Neutrophil (primary cell): ENCODE data around the gene SETDB1.
"Not testable (repeated sequence)": the region's sequence is repeated elsewhere in the genome, so short reads cannot be mapped to it uniquely, and the experiment has no call there.

Source experiments
- H3K27ac ChIP-seq: fragments of 200-600 bp; sonication (generic); 2 replicates; pipeline ENCODE4 v1.5.1; 2016; ENCODE audit warnings: mild to moderate bottlenecking, moderate library complexity
- H3K27me3 ChIP-seq: fragments of 200-600 bp; sonication (generic); 2 replicates; pipeline ENCODE4 v1.6.0; 2016; ENCODE audit warnings: mild to moderate bottlenecking
- H3K36me3 ChIP-seq: fragments of 200-600 bp; sonication (generic); 2 replicates; pipeline ENCODE4 v1.5.1; 2017
- H3K4me1 ChIP-seq, 2 experiments: fragments of 200-600 bp in 1 of 2; sonication (generic) in 1 of 2; 1 replicate in 1 of 2; 2 replicates in 1 of 2; pipeline versions ENCODE4 v1.5.1 to v1.6.1; 2013 to 2016; ENCODE audit warnings: low read depth in 1 of 2, low read length in 1 of 2, mild to moderate bottlenecking in 1 of 2, moderate library complexity in 1 of 2; ENCODE audit not compliant: control insufficient read depth in 1 of 2, insufficient read depth in 1 of 2
- H3K4me3 ChIP-seq, 2 experiments: fragments of 200-600 bp in 1 of 2; sonication (generic) in 1 of 2; 1 replicate in 1 of 2; 2 replicates in 1 of 2; pipeline ENCODE4 v1.5.1; 2013 to 2016; ENCODE audit warnings: low read depth in 1 of 2, low read length in 1 of 2, mild to moderate bottlenecking in 1 of 2, moderate library complexity in 1 of 2
- H3K9me3 ChIP-seq: fragments of 200-600 bp; sonication (generic); 2 replicates; pipeline ENCODE4 v1.5.1; 2016
- CTCF ChIP-seq: fragments of 200-600 bp; sonication (generic); IDR thresholded peaks from 2 replicates; pipeline ENCODE4 v1.5.1; 2016; ENCODE audit warnings: antibody characterized with exemption

The SETDB1 gene

GRCh38 chr1:150926097-150926741 lies at the start of gene SETDB1:
Gene SETDB1 (plus strand): TSS chr1:150926363. CDS start chr1:150927715, 1,352 bp downstream.
- peaks cover 31% of the 10 kb centered on the region for H3K36me3 ChIP-seq
- TF ChIP-seq CTCF = no peak
- peaks cover 19 to 25% of the 10 kb centered on the region in 2 experiments for H3K4me1 ChIP-seq
- peak within 1 kb of the TSS; percentile 93 for H3K27ac ChIP-seq
- no peaks in the 10 kb centered on the region for H3K27me3 ChIP-seq
- H3K9me3 ChIP-seq = no peaks in the 10 kb centered on the region
- H3K4me3 ChIP-seq = peak within 1 kb of the TSS; percentile 79 to 91

DNA sequence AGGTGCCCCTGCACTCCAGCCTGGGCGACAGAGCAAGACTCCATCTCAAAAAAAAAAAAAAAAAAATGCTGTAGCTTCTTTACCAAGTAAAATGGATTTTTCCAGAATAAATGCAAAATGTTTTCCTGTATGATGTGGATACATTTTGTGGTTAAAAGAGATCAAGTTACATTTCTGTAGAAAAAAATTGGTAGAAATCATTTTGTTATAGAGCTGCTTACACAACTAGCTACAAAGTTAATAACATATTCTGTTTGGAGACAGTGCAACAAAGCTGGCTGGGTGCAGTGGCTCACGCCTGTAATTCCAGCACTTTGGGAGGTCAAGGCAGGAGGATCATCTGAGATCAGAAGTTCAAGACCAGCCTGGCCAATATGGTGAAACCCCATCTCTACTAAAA lies 47.2 kb upstream of the SETDB1 start:
- not testable (repeated sequence) for H3K9me3 ChIP-seq, H3K27ac ChIP-seq
- peaks cover 41 to 42% of the 10 kb centered on the region in 2 experiments for H3K4me1 ChIP-seq

DNA sequence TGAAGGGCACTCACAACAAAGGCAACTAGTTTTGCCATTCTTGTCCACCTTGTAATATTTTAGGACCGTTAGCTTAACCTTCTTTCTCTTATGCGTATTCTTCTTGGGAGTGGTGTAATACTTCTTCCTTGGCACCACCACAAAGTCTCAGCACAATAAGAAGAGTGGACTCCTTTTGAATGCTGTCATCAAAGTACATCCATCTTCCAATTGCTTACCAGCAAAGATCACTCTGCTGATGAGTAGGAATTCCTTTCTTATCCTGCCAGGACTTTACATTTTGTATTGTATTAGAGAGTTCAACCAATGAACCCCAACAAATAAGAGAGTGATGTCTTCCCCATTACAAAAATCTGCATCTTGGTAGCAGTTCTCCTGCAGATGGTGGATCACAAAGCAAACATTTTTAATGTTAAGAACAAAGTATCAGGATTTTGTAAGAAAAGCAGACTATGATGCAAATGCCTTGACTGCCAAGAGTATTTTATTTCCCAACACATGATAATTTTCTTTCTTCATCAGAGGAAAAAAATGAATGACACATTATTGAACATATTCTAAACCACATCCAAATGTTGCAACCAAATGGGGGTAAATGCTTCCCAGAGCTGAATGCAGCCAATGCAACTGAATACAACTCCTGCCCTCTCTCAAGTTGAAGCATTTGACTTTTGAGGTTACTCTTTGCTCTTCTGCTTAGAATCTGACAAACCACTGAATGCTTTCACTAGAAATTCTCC lies 44.7 kb upstream of the SETDB1 start:
- Histone ChIP-seq H3K4me1 (peaks cover 19 to 20% of the 10 kb centered on the region in 2 experiments), H3K27me3 (no peaks in the 10 kb centered on the region), H3K27ac (peak overlapping the region; percentile 9), H3K36me3 (no peaks in the 10 kb centered on the region), H3K9me3 (no peaks in the 10 kb centered on the region), H3K4me3 (no peak overlapping the region)
- TF ChIP-seq CTCF = no peak

More for the DNA sequence above, 47.2 kb upstream of the SETDB1 start:
- not testable (repeated sequence) for H3K36me3 ChIP-seq, H3K4me3 ChIP-seq, H3K27me3 ChIP-seq

DNA sequence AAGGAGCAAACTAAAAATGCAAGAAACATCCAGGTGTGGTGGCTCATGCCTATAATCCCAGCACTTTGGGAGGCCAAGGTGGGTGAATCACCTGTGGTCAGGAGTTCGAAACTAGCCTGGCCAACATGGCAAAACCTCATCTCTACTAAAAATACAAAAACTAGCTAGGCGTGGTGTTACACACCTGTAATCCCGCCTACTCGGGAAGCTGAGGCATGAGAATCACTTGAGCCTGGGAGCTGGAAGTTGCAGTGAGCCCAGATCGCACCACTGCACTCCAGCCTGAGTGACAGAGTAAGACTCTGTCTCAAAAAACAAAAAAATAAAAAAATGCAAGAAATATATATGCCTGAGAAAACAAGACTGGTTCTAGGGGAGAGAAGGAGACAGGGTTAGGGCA lies 43.0 kb upstream of the SETDB1 start:
- not testable (repeated sequence) for H3K27me3 ChIP-seq, H3K4me3 ChIP-seq, H3K27ac ChIP-seq, H3K9me3 ChIP-seq, H3K36me3 ChIP-seq
- H3K4me1 ChIP-seq = peaks cover 11 to 12% of the 10 kb centered on the region in 2 experiments

DNA sequence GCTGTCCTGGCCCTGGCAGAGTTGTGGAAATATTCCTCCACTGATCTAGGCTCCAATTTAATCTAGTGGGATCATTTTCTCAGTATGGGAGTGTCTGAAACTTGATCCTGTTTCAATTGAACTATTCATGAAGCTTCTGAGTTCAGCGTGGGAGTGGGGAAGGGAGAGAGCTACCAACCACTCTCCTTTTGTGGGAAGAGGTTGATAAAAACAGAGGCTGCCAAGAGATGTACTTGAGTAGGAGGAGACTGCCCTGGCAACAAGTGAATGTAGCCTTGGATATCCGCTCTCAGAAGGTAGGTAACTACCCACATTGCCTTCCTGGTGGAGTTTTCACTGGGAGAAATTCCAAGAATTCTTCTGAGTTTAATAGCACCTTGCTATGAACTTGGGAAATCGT lies 39.1 kb upstream of the SETDB1 start, which contains the start of gene CTXND2:
Gene CTXND2 (plus strand): TSS at position 119 of the 400 bp plus-strand sequence. CDS start 25,179 bp downstream, outside the sequence.
- no peaks in the 10 kb centered on the region for H3K9me3 ChIP-seq
- H3K4me1 ChIP-seq = peaks cover 0 to 1% of the 10 kb centered on the region in 2 experiments
- no peaks in the 10 kb centered on the region for H3K27me3 ChIP-seq
- H3K4me3 ChIP-seq = no peak within 1 kb of the TSS
- H3K36me3 ChIP-seq = no peaks in the 10 kb centered on the region
- no peak within 1 kb of the TSS for H3K27ac ChIP-seq
- no peak for TF ChIP-seq CTCF

DNA sequence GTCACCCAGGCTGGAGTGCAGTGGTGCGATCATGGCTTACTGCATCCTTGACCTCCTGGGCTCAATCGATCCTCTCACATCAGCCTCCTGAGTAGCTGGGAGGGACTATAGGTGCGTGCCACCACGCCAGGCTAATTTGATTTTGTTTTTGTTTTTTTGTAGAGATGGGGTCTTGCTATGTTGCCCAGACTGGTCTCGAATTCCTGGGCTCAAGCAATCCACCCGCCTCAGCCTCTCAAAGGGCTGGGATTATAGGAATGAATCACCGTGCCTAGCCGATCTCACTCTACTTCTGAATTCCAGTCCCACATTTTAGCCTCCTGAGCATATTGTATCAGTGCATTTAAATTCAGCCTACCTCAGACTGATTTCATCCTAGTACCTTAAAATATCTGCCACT lies 37.4 kb upstream of the SETDB1 start:
- Histone ChIP-seq H3K36me3 (no peaks in the 10 kb centered on the region), H3K4me3 (no peak overlapping the region), H3K27ac (no peak overlapping the region), H3K9me3 (no peaks in the 10 kb centered on the region), H3K4me1 (no peaks in the 10 kb centered on the region), H3K27me3 (no peaks in the 10 kb centered on the region)
- no peak for TF ChIP-seq CTCF
